AG04450 (cell line): ENCODE data around the gene ISCU. TPM values are rescaled to one million over a fixed set of nuclear protein-coding genes. Genes with fewer than 3 reads are reported as not detected.

Experiments
- CTCF ChIA-PET: fragments of 300-600, 350-600 bp; formaldehyde crosslinking; extraction: SDS; loops from one replicate; lab custom pipeline; 2022; ENCODE audit warnings: antibody characterized with exemption, inconsistent platforms; lab: Charles Lee
- POLR2A ChIA-PET: fragments of 350-600 bp; formaldehyde crosslinking; extraction: SDS; loops from one replicate; lab custom pipeline; 2021; ENCODE audit warnings: antibody characterized with exemption, inconsistent platforms; lab: Yijun Ruan, JAX
- DNase-seq: peaks from one replicate; pipeline ENCODE4 v3.0.0-alpha.2; 2011; ENCODE audit warnings: low read depth, low spot score
- H3K27ac ChIP-seq: one replicate; pipeline ENCODE4 v1.5.1; 2012; ENCODE audit warnings: low read depth, low read length, control low read depth
- H3K27me3 ChIP-seq: one replicate; pipeline ENCODE4 v1.6.0; 2012; ENCODE audit warnings: low read length; ENCODE audit not compliant: control insufficient read depth, insufficient read depth
- H3K4me3 ChIP-seq: 2 replicates; pipeline ENCODE4 v1.5.1; 2011; ENCODE audit warnings: mild to moderate bottlenecking, low read depth, low read length, control low read depth
- H3K9me3 ChIP-seq: 2 replicates; pipeline ENCODE4 v1.5.1; 2012; ENCODE audit warnings: low read length; ENCODE audit not compliant: control insufficient read depth, insufficient read depth
- polyA plus RNA-seq: library from polyadenylated mRNA; depleted of rRNA; stranded (reverse); fragments of >200 nt; gene quantifications from 2 replicates; pipeline ENCODE4 v1.2.3, GENCODE V29; 2011
- TF ChIP-seq, protein P1 (sequence below): IDR thresholded peaks from 2 replicates; pipeline ENCODE4 v1.5.1; 2011; ENCODE audit warnings: low read depth, low read length, control low read depth, inconsistent platforms

Gene ISCU
- polyA plus RNA-seq, 1 experiment = 184 TPM

DNA sequence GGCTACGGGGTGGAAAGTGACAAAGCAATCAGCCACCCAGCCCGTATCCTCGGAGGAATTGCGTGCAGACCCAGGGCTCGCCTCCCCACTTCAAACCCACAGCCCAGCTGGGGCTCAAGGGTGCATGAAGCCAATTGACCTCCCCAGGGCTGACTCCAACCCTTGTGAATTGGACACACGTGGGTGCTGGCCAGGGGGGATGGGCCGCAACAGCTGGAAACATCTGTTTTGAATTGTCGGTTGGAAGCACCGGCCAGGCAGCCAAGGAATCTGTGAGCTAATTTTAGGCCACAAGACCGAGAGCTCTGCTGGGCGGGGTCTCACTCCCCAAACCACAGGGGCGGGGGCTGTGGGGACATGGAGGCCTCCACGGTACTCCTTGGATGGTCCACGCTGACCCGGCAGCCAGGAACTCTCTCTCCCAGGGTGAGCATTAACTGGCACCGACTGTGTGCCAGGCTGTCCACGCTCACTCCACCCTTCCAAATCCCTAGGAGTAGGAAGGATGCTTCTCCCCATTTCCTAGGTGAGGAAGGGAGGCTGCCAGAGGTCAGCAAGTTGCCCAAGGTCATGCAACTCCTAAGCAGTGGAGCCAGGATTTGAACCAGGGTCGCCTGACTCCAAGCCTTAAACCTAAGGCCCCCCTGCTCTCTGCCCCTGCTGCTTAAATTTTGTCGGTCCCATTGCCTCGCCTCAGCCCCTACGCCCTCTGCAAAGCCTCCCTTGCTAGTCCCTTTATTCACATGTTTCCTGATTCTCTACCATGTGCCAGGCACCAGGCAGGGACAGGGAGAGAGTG, 47.3 kb downstream of the ISCU start:
- H3K4me3 ChIP-seq = no peak overlapping the region
- CTCF ChIA-PET = interaction anchor here (0.5 to 3.7 kb wide), 4 partner anchors 8 to 33 kb away, joined by 3 to 12 read pairs (median 4); no protein-coding TSS in a partner anchor
- peak overlapping the region; percentile 75 for H3K27ac ChIP-seq
- no peaks in the 10 kb centered on the region; the same call in 1 of the 2 replicates for H3K9me3 ChIP-seq
- H3K27me3 ChIP-seq = no peaks in the 10 kb centered on the region
- TF ChIP-seq, protein P1, sequence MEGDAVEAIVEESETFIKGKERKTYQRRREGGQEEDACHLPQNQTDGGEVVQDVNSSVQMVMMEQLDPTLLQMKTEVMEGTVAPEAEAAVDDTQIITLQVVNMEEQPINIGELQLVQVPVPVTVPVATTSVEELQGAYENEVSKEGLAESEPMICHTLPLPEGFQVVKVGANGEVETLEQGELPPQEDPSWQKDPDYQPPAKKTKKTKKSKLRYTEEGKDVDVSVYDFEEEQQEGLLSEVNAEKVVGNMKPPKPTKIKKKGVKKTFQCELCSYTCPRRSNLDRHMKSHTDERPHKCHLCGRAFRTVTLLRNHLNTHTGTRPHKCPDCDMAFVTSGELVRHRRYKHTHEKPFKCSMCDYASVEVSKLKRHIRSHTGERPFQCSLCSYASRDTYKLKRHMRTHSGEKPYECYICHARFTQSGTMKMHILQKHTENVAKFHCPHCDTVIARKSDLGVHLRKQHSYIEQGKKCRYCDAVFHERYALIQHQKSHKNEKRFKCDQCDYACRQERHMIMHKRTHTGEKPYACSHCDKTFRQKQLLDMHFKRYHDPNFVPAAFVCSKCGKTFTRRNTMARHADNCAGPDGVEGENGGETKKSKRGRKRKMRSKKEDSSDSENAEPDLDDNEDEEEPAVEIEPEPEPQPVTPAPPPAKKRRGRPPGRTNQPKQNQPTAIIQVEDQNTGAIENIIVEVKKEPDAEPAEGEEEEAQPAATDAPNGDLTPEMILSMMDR = no peak
- DNase-seq = peak; percentile 87
- POLR2A ChIA-PET = interaction anchor here (1.3 kb wide), 2 partner anchors 11 to 248 kb away, joined by 5 to 9 read pairs; partner anchors contain the start of genes SSH1 and TMEM119

DNA sequence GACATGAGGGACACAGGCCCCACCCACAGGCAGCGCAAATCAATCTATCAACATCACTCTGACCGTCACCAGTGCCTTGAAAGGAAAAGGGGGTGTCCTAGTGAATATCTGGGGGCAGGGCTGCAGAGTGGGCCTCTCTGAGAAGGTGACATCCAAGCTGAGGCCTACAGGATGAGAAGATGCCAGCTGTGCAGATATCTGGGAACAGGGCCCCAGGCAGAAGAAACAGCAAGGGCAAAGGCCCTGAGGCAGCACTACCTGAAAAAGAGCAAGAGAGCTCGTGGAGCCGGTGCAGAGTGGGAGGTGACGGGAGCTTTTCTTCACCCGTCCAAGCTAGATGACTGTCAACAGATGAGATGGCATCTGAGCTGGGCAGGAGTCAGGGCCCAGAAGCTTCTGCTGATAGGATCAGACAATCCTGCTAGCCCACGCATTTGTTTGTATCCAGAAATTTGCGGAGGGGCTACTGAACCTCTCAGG, 48.0 kb downstream of the ISCU start:
- no peak for DNase-seq
- ChIA-PET POLR2A (interaction anchor here (1.3 kb wide), 1 partner anchor 12 kb away, joined by 9 read pairs; the partner anchor contains the start of gene TMEM119), CTCF (interaction anchor here (1.1 to 1.6 kb wide), 2 partner anchors 39 to 46 kb away, joined by 3 to 6 read pairs; no protein-coding TSS in a partner anchor)
- Histone ChIP-seq H3K4me3 (no peak overlapping the region), H3K27ac (peak overlapping the region; percentile 75), H3K27me3 (no peaks in the 10 kb centered on the region), H3K9me3 (no peaks in the 10 kb centered on the region; the same call in 1 of the 2 replicates)
- TF ChIP-seq, protein P1 = no peak

DNA sequence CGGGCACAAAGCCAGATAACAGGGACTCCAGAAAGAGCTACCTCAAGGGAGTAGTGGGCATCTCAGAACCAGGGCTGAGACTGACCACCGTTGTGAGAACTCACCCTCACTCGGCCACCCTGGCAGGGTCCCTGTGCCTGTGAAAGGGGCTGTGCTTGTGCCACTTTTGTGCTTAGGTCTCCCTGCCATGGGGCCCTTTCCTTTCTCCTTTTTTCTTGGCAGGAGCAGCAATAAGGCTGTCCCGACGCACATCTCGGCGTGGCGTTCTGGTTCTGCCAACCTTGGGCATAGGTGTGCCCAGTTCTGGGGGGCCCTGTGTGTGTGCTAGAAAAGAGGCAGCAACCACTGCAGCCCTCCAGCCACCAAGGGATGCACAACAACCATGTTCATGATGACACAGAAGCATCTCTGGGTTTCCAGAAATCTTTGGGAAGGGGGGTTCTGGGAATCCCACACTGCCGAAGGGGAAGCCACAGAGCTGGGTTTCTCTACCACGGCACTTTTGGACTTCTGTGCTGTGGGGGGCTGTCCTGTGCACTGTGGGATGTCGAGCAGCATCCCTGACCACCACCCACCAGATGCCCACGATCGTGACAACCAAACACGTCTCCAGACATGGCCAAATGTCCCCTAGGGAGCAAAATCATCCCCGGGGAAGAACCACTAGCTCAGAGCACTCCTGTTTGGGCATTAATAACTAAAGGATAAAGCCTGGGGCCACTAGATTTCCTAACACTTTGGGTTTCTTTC, 48.6 kb downstream of the ISCU start:
- TF ChIP-seq, protein P1 = no peak
- no peak for DNase-seq
- CTCF ChIA-PET = interaction anchor here (1.1 to 1.6 kb wide), 3 partner anchors 40 to 47 kb away, joined by 3 to 6 read pairs (median 4); no protein-coding TSS in a partner anchor
- Histone ChIP-seq H3K9me3 (peaks cover 2% of the 10 kb centered on the region), H3K27ac (peak overlapping the region; percentile 11), H3K27me3 (no peaks in the 10 kb centered on the region), H3K4me3 (no peak overlapping the region)
- POLR2A ChIA-PET = no interaction called here

DNA sequence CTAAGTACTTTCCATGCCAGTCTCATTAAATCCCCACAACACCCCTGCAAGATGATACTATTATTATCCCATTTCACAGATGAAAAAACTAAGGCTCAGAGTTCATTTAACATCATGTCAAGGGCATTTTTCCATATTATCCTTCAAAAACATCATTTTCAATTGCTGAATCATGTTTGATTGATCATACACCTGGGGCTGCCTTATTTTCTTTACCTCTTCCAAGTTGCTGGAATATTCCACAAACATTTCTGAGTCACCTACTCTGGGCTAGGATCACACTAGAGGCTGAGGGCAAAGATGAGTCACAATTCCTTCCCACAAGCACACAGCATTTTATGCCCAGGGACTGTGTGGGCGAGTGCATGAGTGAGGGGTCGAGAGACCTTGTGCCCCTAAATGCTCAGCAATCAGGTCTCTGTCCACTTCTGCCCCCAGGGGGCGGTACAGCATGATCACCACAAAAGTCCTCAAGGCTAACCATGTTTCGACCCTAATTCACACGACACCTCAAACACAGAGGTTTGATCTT, 49.6 kb downstream of the ISCU start:
- Histone ChIP-seq H3K27ac (no peak overlapping the region), H3K27me3 (no peaks in the 10 kb centered on the region), H3K4me3 (no peak overlapping the region), H3K9me3 (peaks cover 7% of the 10 kb centered on the region)
- ChIA-PET POLR2A (interaction anchor here (1.1 kb wide), 1 partner anchor 51 kb away, joined by 6 read pairs; the partner anchor contains the start of gene SART3), CTCF (interaction anchor here (1.1 to 11.2 kb wide), 3 partner anchors 41 to 45 kb away, joined by 4 to 508 read pairs (median 6); partner anchors contain the start of genes ISCU and SART3)
- no peak for DNase-seq
- TF ChIP-seq, protein P1 = peak; percentile 48
